Epithelial cell of prostate (primary cell): ENCODE results near the gene LRFN3.
"Not testable (repeated sequence)": the region's sequence is repeated elsewhere in the genome, so short reads cannot be mapped to it uniquely, and the experiment has no call there.

Experiments
- DNase-seq: peaks from one replicate; pipeline ENCODE4 v3.0.0-alpha.2; 2011; ENCODE audit warnings: low read depth, low spot score
- H3K27ac ChIP-seq: fragments of 450-650 bp; 2 replicates; pipeline ENCODE4 v1.5.1; 2017; ENCODE audit warnings: mild to moderate bottlenecking

Gene LRFN3

DNA sequence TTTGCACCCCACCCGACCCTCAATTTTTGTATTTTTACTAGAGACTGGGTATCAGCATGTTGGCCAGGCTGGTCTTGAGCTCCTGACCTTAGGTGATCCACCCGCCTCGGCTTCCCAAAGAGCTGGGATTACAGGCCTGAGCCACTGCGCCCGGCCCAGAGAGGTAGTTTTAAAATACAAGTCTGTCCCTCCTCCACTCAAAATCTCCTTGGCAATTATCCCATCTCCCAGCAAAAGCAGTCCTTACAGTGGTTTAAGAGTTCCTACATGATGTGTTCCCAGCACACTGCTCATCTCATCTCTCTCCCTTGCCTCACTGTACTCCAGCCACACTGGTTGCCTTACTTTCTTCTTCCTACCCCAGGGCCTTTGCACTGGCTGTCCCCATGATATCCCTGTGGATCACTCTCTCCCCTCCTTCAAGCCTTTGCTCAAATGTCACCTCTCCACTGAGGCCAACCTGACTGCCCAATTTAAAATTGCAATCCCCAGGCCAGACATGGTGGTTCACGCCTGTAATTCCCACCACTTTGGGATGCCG lies 24.3 kb downstream of the LRFN3 start:
- no peak for DNase-seq
- H3K27ac ChIP-seq, result no peak overlapping the region

DNA sequence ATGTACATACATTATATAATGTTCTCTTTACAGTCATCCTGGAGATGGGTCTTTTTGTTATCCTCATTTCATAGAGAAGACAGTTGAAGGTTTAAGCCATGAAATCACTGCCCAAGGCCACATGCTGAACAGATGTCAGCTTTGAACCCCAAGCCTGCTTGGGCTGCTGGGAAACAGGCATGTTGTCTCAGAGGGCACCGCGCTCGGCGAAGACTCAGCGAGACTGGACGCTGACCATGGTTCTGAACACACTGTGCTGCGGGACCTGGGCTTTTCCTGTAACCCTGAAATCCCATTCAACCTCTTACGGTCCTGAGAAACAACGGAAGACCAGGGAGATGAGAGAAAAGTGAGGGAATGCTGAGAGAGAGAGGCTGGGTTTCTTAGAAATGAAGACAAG lies 27.3 kb downstream of the LRFN3 start:
- DNase-seq, result no peak
- H3K27ac ChIP-seq, result no peak overlapping the region

DNA sequence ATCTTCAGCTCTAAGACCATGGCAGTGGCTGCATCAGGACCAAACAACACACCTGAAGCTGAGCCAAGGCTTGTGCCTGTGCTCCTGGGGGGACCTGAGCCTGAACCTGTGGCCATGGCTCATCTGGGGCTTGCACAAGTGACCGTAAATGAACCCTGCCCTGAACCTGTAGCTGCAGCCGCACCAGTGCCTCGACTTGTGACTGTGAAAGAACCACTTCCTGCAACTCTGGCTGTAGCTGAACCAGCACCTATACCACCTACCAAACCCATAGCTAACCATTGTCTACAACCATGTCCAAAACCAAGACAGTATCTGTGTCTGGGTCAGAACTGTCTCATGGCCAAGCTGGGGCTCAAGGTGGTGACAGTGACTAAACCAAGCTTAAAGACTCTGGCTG lies 30.6 kb downstream of the LRFN3 start:
- no peak for DNase-seq
- no peak overlapping the region for H3K27ac ChIP-seq

GRCh38 chr19:35973487-35973886 lies 37.3 kb downstream of the LRFN3 start:
- H3K27ac ChIP-seq, result no peak overlapping the region
- DNase-seq, result no peak

DNA sequence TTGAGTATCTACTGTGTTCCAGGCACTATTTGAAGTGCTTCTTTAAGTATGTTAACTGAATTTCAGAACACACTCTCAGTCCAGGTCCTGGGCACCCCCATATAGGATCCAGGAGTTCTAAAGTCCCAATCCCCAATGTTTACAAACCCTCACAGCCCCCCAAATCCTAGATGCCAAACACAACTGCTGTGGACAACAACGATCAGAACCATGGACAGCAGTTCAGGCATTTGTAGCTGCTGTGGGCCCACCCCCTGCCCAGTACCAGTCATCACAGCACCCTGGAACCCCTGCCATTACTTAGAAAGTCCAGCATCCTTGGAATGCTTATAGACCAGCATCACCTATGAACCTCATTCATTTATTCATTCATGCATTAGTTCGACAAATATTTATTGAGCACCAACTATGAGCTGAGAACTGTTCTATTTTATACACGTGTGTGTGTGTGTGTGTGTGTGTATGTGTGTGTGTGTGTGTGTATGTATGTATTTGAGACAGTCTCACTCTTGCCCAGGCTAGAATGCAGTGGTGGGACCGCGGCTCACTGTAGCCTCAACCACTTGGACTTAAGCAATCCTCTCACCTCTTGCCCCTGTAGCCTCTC lies 39.5 kb downstream of the LRFN3 start:
- DNase-seq, result no peak

GRCh38 chr19:35977446-35978222 lies 41.5 kb downstream of the LRFN3 start:
- DNase-seq, result no peak
- H3K27ac ChIP-seq, result no peak overlapping the region

More for the DNA sequence above, 39.5 kb downstream of the LRFN3 start:
- no peak overlapping the region for H3K27ac ChIP-seq

GRCh38 chr19:35978271-35978670 lies 42.1 kb downstream of the LRFN3 start:
- DNase-seq, result no peak
- H3K27ac ChIP-seq, result no peak overlapping the region

GRCh38 chr19:35978832-35979365 lies 42.7 kb downstream of the LRFN3 start:
- no peak overlapping the region for H3K27ac ChIP-seq
- DNase-seq, result no peak

DNA sequence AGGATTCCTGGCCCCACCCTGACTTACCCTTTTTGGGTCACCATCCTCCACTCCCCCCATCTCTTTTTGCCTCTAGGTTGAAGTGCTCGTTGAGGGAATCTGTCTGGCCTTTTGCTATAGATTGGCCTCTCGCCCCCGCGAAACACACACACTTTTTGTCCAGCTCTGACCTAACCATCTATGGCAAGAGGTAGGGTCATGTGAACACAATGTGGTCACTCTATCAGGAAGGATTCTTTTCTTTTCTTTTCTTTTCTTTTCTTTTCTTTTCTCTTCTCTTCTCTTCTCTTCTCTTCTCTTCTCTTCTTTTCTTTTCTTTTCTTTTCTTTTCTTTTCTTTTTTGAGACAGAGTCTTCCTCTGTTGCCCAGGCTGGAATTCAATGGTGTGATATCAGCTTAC lies 44.8 kb downstream of the LRFN3 start:
- not testable (repeated sequence) for DNase-seq

DNA sequence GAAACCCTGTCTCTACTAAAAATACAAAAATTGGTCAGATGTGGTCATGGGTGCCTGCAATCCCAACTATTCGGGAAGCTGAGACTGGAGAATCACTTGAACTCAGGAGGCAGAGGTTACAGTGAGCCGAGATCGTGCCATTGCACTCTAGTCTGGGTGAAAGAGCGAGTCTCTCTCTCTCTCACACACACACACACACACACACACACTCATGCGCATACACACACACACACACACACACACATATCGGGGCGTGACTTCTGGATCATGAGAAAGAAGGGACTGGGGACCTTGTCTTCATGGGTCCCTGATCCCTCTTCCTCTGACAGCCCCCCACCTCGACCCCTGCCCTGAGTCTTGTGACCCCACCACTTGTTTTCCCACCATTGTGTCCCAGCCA lies 47.0 kb downstream of the LRFN3 start:
- DNase-seq, result no peak
- H3K27ac ChIP-seq, result no peak overlapping the region

More for the DNA sequence above, 44.8 kb downstream of the LRFN3 start:
- not testable (repeated sequence) for H3K27ac ChIP-seq

- no peak overlapping the region for H3K27ac ChIP-seq
- DNase-seq, result no peak
Measured at GRCh38 chr19:35986111-35986510, 49.9 kb downstream of the LRFN3 start.

DNA sequence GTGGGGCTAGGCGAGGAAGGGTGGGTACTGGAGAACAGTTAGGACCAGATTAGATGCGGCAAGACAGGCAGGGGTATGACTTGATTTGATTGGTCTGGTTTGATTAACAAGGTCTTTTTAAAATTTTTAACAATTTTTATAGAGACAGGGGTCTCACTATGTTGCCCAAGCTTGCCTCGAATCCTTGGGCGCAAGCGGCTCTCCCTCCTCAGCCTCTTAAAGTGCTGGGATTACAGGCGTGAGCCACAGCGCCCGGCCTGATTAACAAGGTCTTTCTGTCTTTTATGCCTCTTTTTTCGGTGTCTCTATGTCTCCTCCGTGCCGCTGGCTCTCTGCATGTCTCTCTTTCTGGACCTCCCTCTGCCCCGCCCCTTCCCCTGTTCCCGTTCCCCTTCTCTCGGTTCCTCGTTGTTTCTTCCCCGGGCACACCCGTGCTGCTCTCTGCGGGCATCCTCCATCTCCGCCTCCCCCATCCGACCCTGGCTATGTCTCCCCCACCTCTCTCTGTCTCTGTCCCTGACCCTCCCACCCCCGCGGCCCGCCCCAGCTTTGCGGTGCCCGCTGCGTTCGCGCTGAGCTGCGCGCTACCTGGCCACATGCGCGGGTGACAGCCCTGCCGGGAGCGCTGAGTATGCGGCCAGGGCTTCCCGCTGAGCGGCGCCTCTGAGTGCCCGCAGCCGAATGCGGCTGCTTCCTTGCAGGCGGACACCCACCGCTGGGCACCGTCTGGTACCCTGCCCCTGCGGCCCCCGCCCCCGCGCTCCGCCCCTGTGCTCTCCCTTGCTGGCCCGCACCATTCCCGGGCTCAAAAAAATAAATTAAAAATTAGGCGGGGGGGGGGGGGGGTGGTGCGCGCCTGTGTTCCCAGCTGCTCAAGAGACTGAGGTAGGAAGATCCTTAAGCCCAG lies 50.7 kb downstream of the LRFN3 start:
- DNase-seq, result no peak
- no peak overlapping the region for H3K27ac ChIP-seq

- no peak for DNase-seq
- H3K27ac ChIP-seq, result no peak overlapping the region
Measured at GRCh38 chr19:35987571-35987896, 51.4 kb downstream of the LRFN3 start.

DNA sequence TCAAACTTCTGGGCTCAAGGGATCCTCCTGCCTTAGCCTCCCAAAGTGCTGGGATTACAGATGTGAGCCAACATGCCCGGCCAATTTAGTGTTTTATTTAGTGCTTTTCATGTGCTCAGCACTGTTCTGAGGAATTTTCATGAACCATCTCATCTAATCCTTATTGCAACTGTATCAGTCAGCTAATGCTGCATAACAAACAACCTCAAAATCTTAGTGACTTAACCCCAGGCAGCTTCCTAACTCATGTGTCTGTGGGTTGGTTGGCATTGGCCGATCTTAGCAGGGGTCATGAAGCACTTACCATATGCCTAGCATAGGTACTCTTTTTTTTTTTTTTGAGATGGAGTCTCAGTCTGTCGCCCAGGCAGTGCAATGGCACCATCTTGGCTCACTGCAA lies 52.6 kb downstream of the LRFN3 start:
- no peak for DNase-seq
- no peak overlapping the region for H3K27ac ChIP-seq

- no peak overlapping the region for H3K27ac ChIP-seq
- no peak for DNase-seq
Measured at GRCh38 chr19:35990156-35990555, 54.0 kb downstream of the LRFN3 start.

DNA sequence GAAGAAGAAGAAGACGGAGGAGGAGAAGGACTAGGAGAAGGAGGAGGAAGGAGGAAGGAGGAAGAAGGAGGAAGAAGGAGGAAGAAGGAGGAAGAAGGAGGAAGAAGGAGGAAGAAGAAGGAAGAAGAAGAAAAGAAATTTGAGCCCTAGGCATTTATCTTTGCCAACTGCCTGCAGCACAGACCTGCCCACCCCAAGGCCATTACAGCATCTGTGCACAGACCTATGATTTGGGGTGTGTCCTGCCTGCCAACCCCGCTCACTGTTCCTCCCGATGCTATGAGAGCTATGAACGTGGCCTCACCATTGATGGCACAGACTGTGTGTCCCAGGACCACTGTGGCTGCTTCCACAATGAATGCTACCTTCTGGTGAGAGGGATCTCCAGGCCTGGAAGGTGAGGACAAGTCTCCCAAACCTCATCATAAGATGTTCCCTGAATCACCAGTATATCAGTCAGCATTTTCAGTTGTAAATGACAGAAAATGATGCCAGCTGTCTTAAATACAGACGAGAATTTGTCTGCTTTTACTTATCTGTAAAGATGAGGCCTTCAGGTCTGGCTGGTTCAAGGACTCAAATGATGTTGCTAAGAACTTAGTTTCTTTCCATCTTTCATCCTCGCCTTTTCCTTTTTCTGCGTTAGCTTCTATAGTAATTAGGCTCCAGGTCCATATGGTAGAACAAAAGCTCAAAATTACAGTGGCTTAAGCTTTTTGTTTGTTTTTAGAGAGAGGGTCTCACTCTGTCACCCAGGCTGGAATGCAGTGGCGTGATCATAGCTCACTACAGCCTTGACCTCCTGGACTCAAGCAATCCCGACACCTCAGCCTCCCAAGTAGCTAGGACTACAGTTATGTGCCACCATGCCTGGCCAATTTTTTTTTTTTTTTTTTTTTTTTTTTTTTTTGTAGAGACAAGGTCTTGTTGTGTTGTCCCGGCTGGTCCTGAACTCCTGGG lies 54.9 kb downstream of the LRFN3 start:
- no peak overlapping the region for H3K27ac ChIP-seq
- no peak for DNase-seq

DNA sequence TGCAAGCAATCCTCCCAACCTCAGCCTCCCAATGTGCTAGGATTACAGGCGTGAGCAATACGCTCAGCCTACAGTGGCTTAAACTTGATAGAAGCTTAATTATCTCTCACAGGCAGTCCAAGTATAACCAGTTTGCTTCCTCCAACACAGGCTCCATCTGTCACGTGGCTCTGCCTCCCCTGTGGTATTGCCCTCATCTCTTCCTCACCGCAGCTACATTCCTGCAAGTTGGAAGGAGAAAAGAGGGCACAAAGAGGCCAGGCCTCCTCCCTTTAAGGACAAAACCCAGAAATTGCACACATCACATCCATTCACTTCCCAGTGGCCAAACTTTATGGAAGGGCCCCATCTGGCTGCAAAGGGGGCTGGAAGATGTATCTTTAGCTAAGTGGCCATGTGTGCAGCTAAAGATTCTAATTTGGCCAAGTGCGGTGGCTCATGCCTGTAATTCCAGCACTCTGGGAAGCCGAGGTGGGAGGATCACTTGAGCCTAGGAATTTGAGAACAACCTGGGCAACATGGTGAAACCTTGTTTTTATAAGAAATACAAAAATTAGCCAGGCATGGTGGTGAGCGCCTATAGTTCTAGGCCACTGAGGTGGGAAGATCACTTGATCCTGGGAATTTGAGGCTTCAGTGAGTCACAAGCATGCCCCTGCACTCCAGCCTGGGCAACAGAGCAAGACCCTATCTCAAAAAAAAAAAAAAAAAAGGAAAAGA lies 55.7 kb downstream of the LRFN3 start:
- no peak for DNase-seq
- no peak overlapping the region for H3K27ac ChIP-seq

DNA sequence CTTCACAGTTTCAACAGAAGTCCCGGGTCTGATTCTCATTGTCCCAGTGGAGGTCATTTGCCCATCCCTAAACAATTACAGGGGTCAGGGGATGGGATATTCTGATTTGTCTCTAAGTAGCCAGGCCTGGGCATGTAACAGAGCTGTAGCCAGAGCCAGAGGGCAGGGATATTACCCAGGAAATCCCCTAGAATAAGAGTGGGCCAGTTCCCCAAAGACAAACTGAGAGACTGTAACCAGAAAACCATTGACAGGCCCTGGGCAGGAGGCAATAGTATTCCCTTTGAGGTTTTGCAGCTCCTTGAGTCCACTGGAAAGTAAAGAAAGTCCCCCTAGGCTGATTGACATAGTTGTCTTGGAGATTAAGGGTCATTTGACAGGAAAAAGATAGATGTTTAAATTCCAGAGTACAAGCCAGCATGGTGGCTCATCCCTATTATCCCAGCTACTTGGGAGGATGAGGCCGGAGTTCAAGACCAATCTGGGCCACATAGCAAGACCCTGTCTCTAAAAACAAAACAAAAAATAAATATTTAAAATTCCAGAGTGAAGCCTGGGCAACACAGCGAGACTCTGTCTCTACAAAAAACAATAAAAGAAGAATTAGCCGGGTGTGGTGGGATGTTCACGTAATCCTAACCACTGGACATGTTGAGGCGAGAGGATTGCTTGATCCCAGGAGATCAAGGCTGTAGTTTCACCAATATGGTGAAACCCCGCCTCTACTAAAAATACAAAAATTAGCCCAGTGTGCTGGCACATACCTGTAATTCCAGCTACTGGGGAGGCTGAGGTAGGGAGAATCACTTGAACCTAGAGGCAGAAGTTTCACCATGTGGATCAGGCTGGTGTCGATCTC lies 57.0 kb downstream of the LRFN3 start:
- peak overlapping the region; percentile 8 for H3K27ac ChIP-seq
- peak; percentile 39 for DNase-seq
